Spinal cord (tissue), 10 donors: ENCODE measurements around the gene PAX3. TPM values are rescaled to one million over a fixed set of nuclear protein-coding genes. Genes with fewer than 3 reads are reported as not detected.

Source experiments
- DNase-seq, 6 donors: peaks; one replicate each; pipeline versions ENCODE4 v3.0.0 to v3.0.0-alpha.2; 2013 to 2015; ENCODE audit warnings: low spot score in 6 of 6, low read depth in 4 of 6
- H3K27ac ChIP-seq: one replicate; pipeline ENCODE4 v1.5.1; 2013; ENCODE audit warnings: low read depth, low read length, control low read depth
- H3K27me3 ChIP-seq: one replicate; pipeline ENCODE4 v1.6.1; 2013; ENCODE audit warnings: low read length; ENCODE audit not compliant: control insufficient read depth, insufficient read depth
- H3K36me3 ChIP-seq: one replicate; pipeline ENCODE4 v1.6.1; 2013; ENCODE audit warnings: low read length; ENCODE audit not compliant: control insufficient read depth, insufficient read depth
- H3K4me1 ChIP-seq: one replicate; pipeline ENCODE4 v1.6.1; 2013; ENCODE audit warnings: low read length; ENCODE audit not compliant: control insufficient read depth, insufficient read depth
- H3K4me3 ChIP-seq: one replicate; pipeline ENCODE4 v1.5.1; 2013; ENCODE audit warnings: low read depth, low read length, control low read depth
- H3K9me3 ChIP-seq: one replicate; pipeline ENCODE4 v1.6.1; 2013; ENCODE audit warnings: low read length; ENCODE audit not compliant: control insufficient read depth, insufficient read depth
- WGBS: methylation state at CpG from one replicate; pipeline ENCODE4 v1.1.5; 2013; ENCODE audit warnings: missing lambda C conversion rate; ENCODE audit not compliant: insufficient coverage; 5-methylcytosine and 5-hydroxymethylcytosine counted together
- polyA plus RNA-seq, 2 donors: library from polyadenylated mRNA; unstranded; fragments of 120-200 nt; gene quantifications; one replicate each; pipeline ENCODE4 v1.2.1, GENCODE V29; 2013; ENCODE audit not compliant: insufficient read length in 2 of 2
- total RNA-seq, 2 donors: library from RNA; depleted of rRNA in 1 of 2; stranded (reverse); fragments of 120-200 nt in 1 of 2; fragments of >200 nt in 1 of 2; gene quantifications; one replicate each; pipeline versions ENCODE4 v1.2.3 to v1.2.4, GENCODE V29; 2013 to 2014
- donor health status: healthy.

The PAX3 gene
- total and polyA plus RNA-seq, 4 donors, result 9.4 to 14.2 (median 12.7) TPM

DNA sequence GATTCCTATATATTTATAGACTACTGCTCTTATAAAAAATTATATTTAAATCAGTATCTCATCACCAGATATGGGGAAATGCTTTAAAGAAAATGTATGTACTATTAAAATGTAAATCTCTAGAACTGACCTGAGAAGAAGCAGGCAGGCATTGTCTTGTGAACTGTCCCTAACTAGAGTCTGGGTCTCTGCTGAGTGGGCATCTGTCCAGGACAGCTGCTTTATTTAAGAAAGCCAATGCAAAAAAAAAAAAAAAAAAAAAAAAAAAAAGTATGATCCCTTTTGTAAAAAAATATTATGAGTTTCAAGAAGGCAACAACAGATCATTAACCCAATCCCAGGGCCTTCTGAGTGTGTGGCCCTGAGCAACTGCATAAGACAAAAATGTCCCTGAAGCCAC is 66.0 kb downstream of the PAX3 start:
- Histone ChIP-seq H3K36me3 (no peaks in the 10 kb centered on the region), H3K4me1 (no peaks in the 10 kb centered on the region), H3K27me3 (peaks cover 9% of the 10 kb centered on the region), H3K27ac (no peak overlapping the region), H3K9me3 (no peaks in the 10 kb centered on the region), H3K4me3 (no peak overlapping the region)
- DNase-seq, result no peak

DNA sequence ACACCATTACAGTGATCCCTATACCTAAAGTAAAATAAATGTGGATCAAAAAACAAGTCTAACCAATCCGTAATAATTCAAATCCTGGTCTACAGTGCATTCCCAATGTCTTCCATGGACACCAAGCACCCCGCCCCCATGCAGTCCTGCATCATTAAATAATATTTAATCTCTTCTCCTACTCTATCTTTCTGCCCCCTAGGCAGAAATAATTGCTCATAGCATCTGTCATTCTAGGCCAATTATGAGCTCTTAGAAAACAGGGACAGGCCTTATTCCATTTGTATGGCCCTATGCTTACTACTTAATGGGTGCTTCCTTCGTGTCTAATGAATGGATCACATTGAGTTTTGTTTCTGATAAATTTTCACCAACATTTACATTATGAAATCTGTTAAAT is 66.4 kb downstream of the PAX3 start:
- Histone ChIP-seq H3K4me3 (no peak overlapping the region), H3K9me3 (no peaks in the 10 kb centered on the region), H3K27me3 (peaks cover 9% of the 10 kb centered on the region), H3K27ac (no peak overlapping the region), H3K4me1 (no peaks in the 10 kb centered on the region), H3K36me3 (no peaks in the 10 kb centered on the region)
- DNase-seq, result no peak
- 85% methylated on average over 2 of the region's 3 CpGs for WGBS

DNA sequence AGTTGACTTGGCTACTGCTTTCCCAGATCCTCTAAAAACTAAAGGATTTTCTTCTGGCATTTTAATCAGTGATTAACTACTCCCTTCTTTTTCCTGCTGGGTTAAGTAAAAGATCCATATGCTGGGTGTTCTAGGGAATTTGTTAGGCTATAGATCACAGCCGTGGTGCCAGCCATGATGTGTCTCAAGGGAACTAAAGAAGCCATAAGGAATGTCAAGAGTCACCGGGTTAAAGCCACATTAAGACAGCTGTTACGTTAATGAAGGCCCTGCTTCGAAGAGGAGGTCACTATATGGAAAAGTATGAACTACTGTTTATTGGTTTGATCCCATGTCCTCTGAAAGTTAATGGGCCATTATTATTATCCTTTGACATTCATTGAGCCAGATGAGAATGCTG is 70.7 kb downstream of the PAX3 start:
- no peak overlapping the region for H3K27ac ChIP-seq
- H3K36me3 ChIP-seq, result no peaks in the 10 kb centered on the region
- H3K4me1 ChIP-seq, result no peaks in the 10 kb centered on the region
- H3K9me3 ChIP-seq, result no peaks in the 10 kb centered on the region
- WGBS, result 40% methylated on average over 4 of the region's 4 CpGs
- DNase-seq, result no peak
- no peak overlapping the region for H3K4me3 ChIP-seq
- H3K27me3 ChIP-seq, result no peaks in the 10 kb centered on the region

DNA sequence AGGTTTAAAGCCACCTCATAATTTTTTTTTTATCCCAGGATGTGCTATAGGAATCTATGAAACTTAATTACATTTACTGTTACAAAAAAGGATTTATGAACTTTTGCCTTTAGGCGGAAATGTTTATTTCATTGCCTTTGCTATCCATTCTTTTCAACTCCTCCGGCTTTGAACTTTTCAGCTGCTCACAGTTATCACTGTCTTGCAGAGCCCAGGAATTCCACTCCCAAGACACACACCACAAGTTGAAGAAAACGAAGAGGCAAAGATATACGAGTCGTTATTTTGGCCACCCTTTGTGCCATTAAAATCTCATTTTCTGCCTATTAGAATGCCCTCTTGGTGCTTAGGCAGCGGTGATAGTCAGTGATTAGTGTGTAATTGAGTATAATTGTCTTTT is 80.0 kb downstream of the PAX3 start:
- no peaks in the 10 kb centered on the region for H3K4me1 ChIP-seq
- H3K27ac ChIP-seq, result no peak overlapping the region
- H3K4me3 ChIP-seq, result no peak overlapping the region
- DNase-seq, result no peak
- no peaks in the 10 kb centered on the region for H3K27me3 ChIP-seq
- no peaks in the 10 kb centered on the region for H3K9me3 ChIP-seq
- H3K36me3 ChIP-seq, result no peaks in the 10 kb centered on the region
- WGBS, result 45% methylated on average over 2 of the region's 6 CpGs

DNA sequence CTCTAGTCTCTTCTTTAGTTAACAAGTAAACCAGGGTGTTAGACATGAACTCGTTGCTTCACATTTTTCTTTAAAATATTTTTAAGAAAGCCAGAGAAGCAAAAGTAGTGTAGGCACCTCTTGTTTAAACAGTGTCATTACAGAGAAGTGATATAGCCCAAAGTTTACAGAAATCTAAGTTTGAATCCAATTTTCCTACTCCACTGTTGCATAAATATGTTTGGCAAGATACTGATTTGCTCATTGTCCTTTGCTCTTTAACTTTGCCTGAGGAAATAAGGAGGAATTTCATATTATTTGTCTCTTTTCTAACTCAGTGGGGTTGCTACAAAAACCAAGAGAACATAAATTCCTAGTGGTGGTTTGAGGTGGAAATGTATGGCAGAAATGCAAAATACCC is 81.1 kb downstream of the PAX3 start:
- H3K27ac ChIP-seq, result no peak overlapping the region

DNA sequence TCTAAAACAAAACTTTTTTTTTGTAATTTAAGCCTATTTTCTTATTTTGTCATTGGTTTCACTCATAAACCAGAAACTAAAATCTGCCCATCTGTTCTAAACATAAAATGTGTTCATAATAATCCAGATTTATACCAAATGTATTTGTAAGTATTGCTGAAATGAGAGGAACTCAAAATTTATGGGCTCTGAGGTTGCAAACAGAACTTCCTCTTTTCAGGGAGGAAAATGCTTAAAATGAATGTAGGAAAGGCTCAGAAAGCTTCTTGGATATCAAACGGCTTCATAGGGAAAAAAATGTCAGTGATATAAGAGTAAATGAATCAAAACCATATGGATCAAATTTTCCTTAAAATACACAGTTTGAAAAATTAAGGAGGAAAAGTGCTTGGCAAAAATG is 83.9 kb downstream of the PAX3 start:
- Histone ChIP-seq H3K4me3 (no peak overlapping the region), H3K4me1 (no peaks in the 10 kb centered on the region), H3K27ac (no peak overlapping the region), H3K36me3 (no peaks in the 10 kb centered on the region), H3K9me3 (no peaks in the 10 kb centered on the region), H3K27me3 (no peaks in the 10 kb centered on the region)
- no CpG with 5 or more reads among the region's 1 CpG for WGBS
- no peak for DNase-seq

More for the DNA sequence above, 81.1 kb downstream of the PAX3 start:
- no peaks in the 10 kb centered on the region for H3K9me3 ChIP-seq
- no peaks in the 10 kb centered on the region for H3K36me3 ChIP-seq
- no peaks in the 10 kb centered on the region for H3K27me3 ChIP-seq
- no peaks in the 10 kb centered on the region for H3K4me1 ChIP-seq
- no peak for DNase-seq
- no peak overlapping the region for H3K4me3 ChIP-seq
- no CpG with 5 or more reads among the region's 1 CpG for WGBS

DNA sequence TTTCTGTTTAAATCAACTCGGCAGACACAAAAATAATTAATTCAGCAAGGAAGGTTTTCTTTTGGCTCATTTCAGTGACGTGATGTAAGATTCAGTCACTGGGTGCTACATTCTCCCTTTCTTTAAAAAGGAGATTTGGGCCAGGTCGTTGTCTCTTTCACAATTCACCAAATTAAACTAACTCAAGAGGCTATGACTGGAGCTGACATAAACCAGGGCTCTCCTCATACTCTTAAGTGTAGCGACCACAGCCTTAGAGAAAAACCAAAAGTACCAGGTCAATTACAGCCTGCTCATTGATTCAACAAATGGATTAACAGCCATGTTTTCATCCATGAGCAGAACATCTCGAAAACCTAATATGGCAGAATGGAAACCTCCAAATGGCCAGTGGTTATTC is 85.7 kb downstream of the PAX3 start:
- Histone ChIP-seq H3K4me1 (no peaks in the 10 kb centered on the region), H3K27me3 (no peaks in the 10 kb centered on the region), H3K9me3 (no peaks in the 10 kb centered on the region), H3K27ac (peak overlapping the region; percentile 42), H3K36me3 (no peaks in the 10 kb centered on the region), H3K4me3 (no peak overlapping the region)
- WGBS, result 83% methylated on average over 1 of the region's 5 CpGs
- no peak for DNase-seq

DNA sequence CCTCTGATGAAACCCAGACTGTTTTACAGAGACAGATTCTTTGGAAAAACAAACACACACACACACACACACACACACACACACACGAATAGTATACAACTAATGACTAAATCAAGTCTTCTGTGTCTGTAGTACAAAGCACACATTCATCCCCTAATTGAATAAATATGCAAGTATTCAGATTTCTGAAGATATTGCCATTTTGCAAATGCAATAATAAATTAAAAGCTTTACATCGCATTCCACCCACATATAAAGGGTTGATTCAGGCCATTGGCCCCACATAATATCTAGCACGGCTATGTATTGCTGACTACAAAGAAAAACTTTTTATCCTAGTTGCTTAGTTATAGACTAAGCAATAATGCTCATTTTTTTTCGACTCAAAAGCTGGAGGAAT is 86.2 kb downstream of the PAX3 start:
- Histone ChIP-seq H3K9me3 (no peaks in the 10 kb centered on the region), H3K4me1 (no peaks in the 10 kb centered on the region), H3K27ac (no peak overlapping the region), H3K4me3 (no peak overlapping the region), H3K36me3 (no peaks in the 10 kb centered on the region), H3K27me3 (no peaks in the 10 kb centered on the region)
- no CpG with 5 or more reads among the region's 4 CpGs for WGBS
- peak in 1 of 6 donors; percentile 11 for DNase-seq

DNA sequence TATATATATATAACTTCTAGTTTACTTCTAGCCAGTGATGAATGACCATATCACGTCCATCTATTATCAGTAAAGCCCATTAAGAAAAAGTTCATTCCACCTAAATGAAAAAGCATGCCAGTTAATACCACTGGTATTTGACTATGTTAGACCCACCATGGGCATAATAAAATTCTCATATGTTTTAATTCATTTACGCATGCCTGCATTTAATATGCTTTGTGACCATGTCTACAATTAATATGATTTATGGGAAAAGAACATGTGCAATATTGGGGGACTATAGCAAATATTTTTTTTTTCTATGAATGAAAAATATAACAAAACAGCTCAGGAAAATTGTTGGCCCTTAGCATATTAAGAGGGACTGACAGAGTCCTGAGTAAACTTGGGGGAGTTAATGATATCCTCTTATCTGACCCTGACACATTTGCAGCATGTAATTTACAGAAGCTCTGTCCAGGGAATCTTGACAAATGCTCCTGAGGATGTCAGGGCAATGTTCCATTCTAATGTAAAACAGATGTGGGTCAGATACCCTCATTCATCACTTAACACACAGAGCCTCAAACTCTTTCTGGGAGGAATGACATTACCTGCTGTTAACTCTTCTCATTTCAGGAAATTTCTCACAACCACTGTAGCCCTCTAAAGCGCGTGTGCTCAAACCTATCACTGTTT is 90.6 kb downstream of the PAX3 start:
- Histone ChIP-seq H3K4me3 (no peak overlapping the region), H3K27me3 (peaks cover 2% of the 10 kb centered on the region), H3K36me3 (no peaks in the 10 kb centered on the region), H3K4me1 (no peaks in the 10 kb centered on the region), H3K9me3 (no peaks in the 10 kb centered on the region), H3K27ac (no peak overlapping the region)
- DNase-seq, result no peak
- no CpG with 5 or more reads among the region's 4 CpGs for WGBS

DNA sequence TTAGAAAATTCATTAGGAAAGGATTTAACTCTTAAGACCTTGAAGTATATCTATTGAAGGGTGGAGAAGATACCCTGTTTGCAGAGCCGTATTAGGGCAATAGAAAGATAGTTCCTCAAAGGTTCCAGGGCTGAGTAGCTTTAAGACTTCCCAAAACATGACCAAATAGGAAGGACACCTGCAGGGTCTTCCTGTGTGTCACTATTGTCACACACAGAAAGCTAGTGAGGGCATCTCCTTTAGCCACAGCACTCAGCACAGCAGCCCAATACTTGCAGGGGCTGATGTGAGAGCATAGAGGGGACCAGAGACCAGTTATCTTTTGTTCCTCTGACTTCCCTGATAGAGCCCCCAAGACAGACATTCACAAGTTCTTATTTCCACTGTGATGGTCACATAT is 93.7 kb downstream of the PAX3 start:
- WGBS, result no CpG with 5 or more reads among the region's 1 CpG

More for the DNA sequence above, 93.7 kb downstream of the PAX3 start:
- Histone ChIP-seq H3K4me3 (no peak overlapping the region), H3K36me3 (no peaks in the 10 kb centered on the region), H3K4me1 (no peaks in the 10 kb centered on the region), H3K27me3 (peaks cover 2% of the 10 kb centered on the region), H3K27ac (no peak overlapping the region), H3K9me3 (no peaks in the 10 kb centered on the region)
- no peak for DNase-seq
